Psoas muscle (tissue), 8 donors: ENCODE results near the gene PAFAH1B1. TPM values are rescaled to one million over a fixed set of nuclear protein-coding genes. Genes with fewer than 3 reads are reported as not detected.
"Not testable (repeated sequence)": the region's sequence is repeated elsewhere in the genome, so short reads cannot be mapped to it uniquely, and the experiment has no call there.

ENCODE experiments used
- ATAC-seq, 4 donors: fragments of 200-7000 bp; cut with Tn5 transposase; one replicate each; pipeline ENCODE4 v1.9.1; 2020; ENCODE audit warnings: moderate library complexity in 3 of 4, mild to moderate bottlenecking in 2 of 4
- DNase-seq, 2 donors: peaks; one replicate each; pipeline ENCODE4 v3.0.0-alpha.2; 2020
- H3K27ac ChIP-seq: fragments of 200-600 bp; one replicate; pipeline ENCODE4 v1.8.0; 2022
- H3K27me3 ChIP-seq, 3 donors: fragments of 200-600 bp in 1 of 3; one replicate each; pipeline versions ENCODE4 v1.6.1 to v1.8.0; 2013 to 2022; ENCODE audit warnings: low read length in 2 of 3, mild to moderate bottlenecking in 2 of 3, moderate library complexity in 1 of 3; ENCODE audit not compliant: insufficient read depth in 3 of 3
- H3K36me3 ChIP-seq, 2 donors: fragments of 200-600 bp in 1 of 2; one replicate each; pipeline versions ENCODE4 v1.6.1 to v1.8.0; 2013 to 2022; ENCODE audit warnings: low read depth in 1 of 2, mild to moderate bottlenecking in 1 of 2, moderate library complexity in 1 of 2; ENCODE audit not compliant: insufficient read depth in 1 of 2
- H3K4me1 ChIP-seq: fragments of 200-600 bp; one replicate; pipeline ENCODE4 v1.8.0; 2022
- H3K4me3 ChIP-seq: fragments of 200-600 bp; one replicate; pipeline ENCODE4 v1.8.0; 2022; ENCODE audit warnings: mild to moderate bottlenecking
- H3K9me3 ChIP-seq: fragments of 200-600 bp; one replicate; pipeline ENCODE4 v1.8.0; 2022
- CTCF ChIP-seq: fragments of 200-600 bp; IDR thresholded peaks from one replicate; pipeline ENCODE4 v1.8.0; 2022; ENCODE audit warnings: antibody characterized with exemption
- WGBS, 3 donors: extraction: QIAGEN DNeasy Blood & Tissue Kit; methylation state at CpG; one replicate each; pipeline versions ENCODE4 v1.1.6 to v1.1.7; 2013; 5-methylcytosine and 5-hydroxymethylcytosine counted together
- intact Hi-C, 2 donors: fragments of 100-400 bp; cut with DNase I; formaldehyde crosslinking; loops; one replicate each; pipeline versions ENCODE4 v1.11.0 to v1.14.2; 2022
- polyA plus RNA-seq, 3 donors: library from polyadenylated mRNA; stranded (reverse); fragments of 200-250 nt; gene quantifications; one replicate each; pipeline ENCODE4 v1.2.3, GENCODE V29; 2013
- total RNA-seq, 4 donors: library from RNA; stranded (reverse); fragmentation: NEBNext Ultra II Directional in 2 of 4; extraction: Animal tissue kit (Norgen Biotek cat#: 25700) in 2 of 4; gene quantifications; one replicate each; pipeline versions ENCODE4 v1.2.1 to v1.2.4, GENCODE V29; 2021 to 2023
- donor health status: healthy with polysubstance abuse.
- donor health status: DM: no; HTN: no; CAD: no; lungs with moderate emphysema.
- donor health status: Bipolar disorder and iron deficiency.
- donor health status: healthy.
- donor health status: DM: yes; HTN: yes; CAD: no.
- donor health status: DM: no; HTN: no; CAD: no.
- donor health status: DM: no; HTN: no; CAD: no.
- donor health status: DM: yes; HTN: yes; CAD: no.

PAFAH1B1 gene
- total and polyA plus RNA-seq, 7 donors = 43.8 to 168 (median 141) TPM

GRCh38 chr17:2615882-2616281, 22.4 kb downstream of the PAFAH1B1 start:
- intact Hi-C loops = loop anchor here in 1 of 2 donors (10.0 kb wide), 1 partner anchor 49 kb away; no protein-coding TSS in a partner anchor
- H3K27ac ChIP-seq = no peak overlapping the region
- no peak for ATAC-seq
- peaks cover 34% of the 10 kb centered on the region for H3K4me1 ChIP-seq
- TF ChIP-seq CTCF = no peak
- H3K27me3 ChIP-seq = no peaks in the 10 kb centered on the region
- no peaks in the 10 kb centered on the region for H3K9me3 ChIP-seq
- WGBS, 3 donors = 74 to 86% (median 77%) methylated on average over 4 of the region's 4 CpGs
- H3K4me3 ChIP-seq = no peak overlapping the region
- no peak for DNase-seq
- H3K36me3 ChIP-seq = peaks cover 0 to 11% of the 10 kb centered on the region in 2 donors

- Histone ChIP-seq H3K27me3 (no peaks in the 10 kb centered on the region), H3K4me1 (peaks cover 38% of the 10 kb centered on the region), H3K9me3 (no peaks in the 10 kb centered on the region), H3K27ac (no peak overlapping the region), H3K36me3 (no peaks in the 10 kb centered on the region), H3K4me3 (no peak overlapping the region)
- ATAC-seq (peak in 2 of 4 donors; percentile 20 to 36), DNase-seq (no peak)
- 75 to 87% (median 75%) methylated on average over 3 of the region's 3 CpGs for WGBS, 3 donors
- no peak for TF ChIP-seq CTCF
- intact Hi-C loops = no loop called here
These were observed 27.8 kb downstream of the PAFAH1B1 start for GRCh38 chr17:2621241-2621640.

GRCh38 chr17:2621951-2622405, 28.5 kb downstream of the PAFAH1B1 start:
- ATAC-seq = peak in 1 of 4 donors; percentile 11
- H3K9me3 ChIP-seq, DNase-seq, H3K27me3 ChIP-seq, H3K27ac ChIP-seq, H3K4me3 ChIP-seq, intact Hi-C loops, H3K36me3 ChIP-seq: not testable (repeated sequence)
- 66 to 88% (median 72%) methylated on average over 4 of the region's 4 CpGs for WGBS, 3 donors
- peaks cover 31% of the 10 kb centered on the region for H3K4me1 ChIP-seq

- H3K36me3 ChIP-seq, ATAC-seq, H3K27ac ChIP-seq, intact Hi-C loops, H3K27me3 ChIP-seq, H3K4me3 ChIP-seq, DNase-seq: not testable (repeated sequence)
- Histone ChIP-seq H3K9me3 (peaks cover 11% of the 10 kb centered on the region), H3K4me1 (peaks cover 31% of the 10 kb centered on the region)
- WGBS, 3 donors = 82 to 84% (median 82%) methylated on average over 4 of the region's 4 CpGs
These were observed 29.4 kb downstream of the PAFAH1B1 start for GRCh38 chr17:2622721-2623301.

GRCh38 chr17:2624292-2624731, 30.9 kb downstream of the PAFAH1B1 start:
- Histone ChIP-seq H3K4me1 (peaks cover 32% of the 10 kb centered on the region), H3K27ac (no peak overlapping the region), H3K4me3 (no peak overlapping the region), H3K36me3 (no peaks in the 10 kb centered on the region), H3K9me3 (peaks cover 13% of the 10 kb centered on the region), H3K27me3 (no peaks in the 10 kb centered on the region)
- intact Hi-C loops = no loop called here
- WGBS, 3 donors = 81 to 87% (median 84%) methylated on average over 10 of the region's 10 CpGs
- TF ChIP-seq CTCF = no peak
- peak in 1 of 4 donors; percentile 18 for ATAC-seq
- DNase-seq = no peak

- H3K4me1 ChIP-seq = peaks cover 33% of the 10 kb centered on the region
- WGBS, 3 donors = 44 to 79% (median 56%) methylated on average over 7 of the region's 7 CpGs
These were observed 33.3 kb downstream of the PAFAH1B1 start for GRCh38 chr17:2626626-2627219.

GRCh38 chr17:2628922-2629321, 35.5 kb downstream of the PAFAH1B1 start:
- 66 to 94% (median 79%) methylated on average over 2 of the region's 2 CpGs for WGBS, 3 donors
- Histone ChIP-seq H3K9me3 (peaks cover 13% of the 10 kb centered on the region), H3K4me1 (peaks cover 50% of the 10 kb centered on the region)
- H3K27ac ChIP-seq, intact Hi-C loops, H3K36me3 ChIP-seq, ATAC-seq, DNase-seq, H3K4me3 ChIP-seq, H3K27me3 ChIP-seq: not testable (repeated sequence)

More at GRCh38 chr17:2626626-2627219, 33.3 kb downstream of the PAFAH1B1 start:
- H3K27me3 ChIP-seq, H3K36me3 ChIP-seq, DNase-seq, H3K4me3 ChIP-seq, H3K27ac ChIP-seq, intact Hi-C loops: not testable (repeated sequence)
- peaks cover 13% of the 10 kb centered on the region for H3K9me3 ChIP-seq
- peak in 1 of 4 donors; percentile 6 for ATAC-seq
